Trophoblast cell (in vitro differentiated cells and primary cell): Measurements from ENCODE around the gene CDPF1.

Source experiments
- DNase-seq, 2 donors: peaks; one replicate each; pipeline ENCODE4 v3.0.0-alpha.2; 2016
- H2AFZ ChIP-seq: 2 replicates; pipeline ENCODE4 v1.6.1; 2013; ENCODE audit warnings: low read length, moderate library complexity, mild to moderate bottlenecking; ENCODE audit not compliant: insufficient read depth, poor library complexity
- H2AK5ac ChIP-seq: 2 replicates; pipeline ENCODE4 v1.6.1; 2013; ENCODE audit warnings: mild to moderate bottlenecking, low read length
- H2BK120ac ChIP-seq: 2 replicates; pipeline ENCODE4 v1.6.1; 2013; ENCODE audit warnings: low read length, mild to moderate bottlenecking, moderate library complexity; ENCODE audit not compliant: insufficient read depth, poor library complexity
- H2BK12ac ChIP-seq: 2 replicates; pipeline ENCODE4 v1.6.1; 2013; ENCODE audit warnings: mild to moderate bottlenecking, low read length, moderate library complexity
- H2BK5ac ChIP-seq: 2 replicates; pipeline ENCODE4 v1.6.1; 2013; ENCODE audit warnings: low read length, low read depth, moderate library complexity, mild to moderate bottlenecking; ENCODE audit not compliant: poor library complexity
- H3K14ac ChIP-seq: 2 replicates; pipeline ENCODE4 v1.6.1; 2013; ENCODE audit warnings: mild to moderate bottlenecking, low read length
- H3K18ac ChIP-seq: 2 replicates; pipeline ENCODE4 v1.6.1; 2013; ENCODE audit warnings: mild to moderate bottlenecking, low read length
- H3K23ac ChIP-seq: 2 replicates; pipeline ENCODE4 v1.6.1; 2013; ENCODE audit warnings: low read length
- H3K27ac ChIP-seq: 2 replicates; pipeline ENCODE4 v1.5.1; 2013; ENCODE audit warnings: low read depth, mild to moderate bottlenecking, inconsistent platforms, low read length, moderate library complexity
- H3K27me3 ChIP-seq: 2 replicates; pipeline ENCODE4 v1.6.1; 2013; ENCODE audit warnings: inconsistent platforms, mild to moderate bottlenecking, low read length, moderate library complexity; ENCODE audit not compliant: insufficient read depth
- H3K36me3 ChIP-seq, 2 experiments: 1 replicate in 1 of 2; 2 replicates in 1 of 2; pipeline ENCODE4 v1.6.1; 2013; ENCODE audit warnings: low read length in 2 of 2, mild to moderate bottlenecking in 2 of 2, moderate library complexity in 1 of 2; ENCODE audit not compliant: insufficient read depth in 2 of 2, control insufficient read depth in 1 of 2
- H3K4ac ChIP-seq: 2 replicates; pipeline ENCODE4 v1.6.1; 2013; ENCODE audit warnings: low read depth, mild to moderate bottlenecking, low read length, moderate library complexity
- H3K4me1 ChIP-seq, 2 experiments: 1 replicate in 1 of 2; 2 replicates in 1 of 2; pipeline ENCODE4 v1.6.1; 2013; ENCODE audit warnings: low read length in 2 of 2, mild to moderate bottlenecking in 2 of 2, moderate library complexity in 1 of 2; ENCODE audit not compliant: insufficient read depth in 2 of 2, control insufficient read depth in 1 of 2
- H3K4me2 ChIP-seq: 2 replicates; pipeline ENCODE4 v1.6.1; 2013; ENCODE audit warnings: inconsistent platforms, mild to moderate bottlenecking, low read length, moderate library complexity
- H3K4me3 ChIP-seq: 2 replicates; pipeline ENCODE4 v1.5.1; 2013; ENCODE audit warnings: mild to moderate bottlenecking, low read depth, low read length, inconsistent platforms
- H3K79me1 ChIP-seq: one replicate; pipeline ENCODE4 v1.6.1; 2013; ENCODE audit warnings: low read length
- H3K79me2 ChIP-seq: 2 replicates; pipeline ENCODE4 v1.6.1; 2013; ENCODE audit warnings: low read length, mild to moderate bottlenecking; ENCODE audit not compliant: control insufficient read depth, insufficient read depth, poor library complexity
- H3K9ac ChIP-seq: 2 replicates; pipeline ENCODE4 v1.6.1; 2013; ENCODE audit warnings: mild to moderate bottlenecking, low read length
- H3K9me3 ChIP-seq: 2 replicates; pipeline ENCODE4 v1.6.1; 2013; ENCODE audit warnings: low read depth, mild to moderate bottlenecking, control low read depth, inconsistent platforms, low read length; ENCODE audit not compliant: insufficient read depth
- H4K12ac ChIP-seq: 2 replicates; pipeline ENCODE4 v1.6.1; 2013; ENCODE audit warnings: low read depth, mild to moderate bottlenecking, low read length, moderate library complexity
- H4K8ac ChIP-seq: 2 replicates; pipeline ENCODE4 v1.6.1; 2013; ENCODE audit warnings: low read depth, mild to moderate bottlenecking, low read length, moderate library complexity
- H4K91ac ChIP-seq: one replicate; pipeline ENCODE4 v1.6.1; 2013; ENCODE audit warnings: low read depth, mild to moderate bottlenecking, low read length, moderate library complexity
- WGBS: extraction: QIAGEN DNeasy Blood & Tissue Kit; methylation state at CpG from one replicate; pipeline ENCODE4 v1.1.7; 2013; ENCODE audit warnings: missing lambda C conversion rate; ENCODE audit not compliant: insufficient read length, insufficient coverage; ENCODE audit errors: extremely low coverage; 5-methylcytosine and 5-hydroxymethylcytosine counted together

The CDPF1 gene

GRCh38 chr22:46295277-46295971, 45.3 kb upstream of the CDPF1 start:
- no CpG with 5 or more reads among the region's 4 CpGs for WGBS
- Histone ChIP-seq H4K12ac (peak overlapping the region; percentile 90), H2BK5ac (no peak overlapping the region)

DNA sequence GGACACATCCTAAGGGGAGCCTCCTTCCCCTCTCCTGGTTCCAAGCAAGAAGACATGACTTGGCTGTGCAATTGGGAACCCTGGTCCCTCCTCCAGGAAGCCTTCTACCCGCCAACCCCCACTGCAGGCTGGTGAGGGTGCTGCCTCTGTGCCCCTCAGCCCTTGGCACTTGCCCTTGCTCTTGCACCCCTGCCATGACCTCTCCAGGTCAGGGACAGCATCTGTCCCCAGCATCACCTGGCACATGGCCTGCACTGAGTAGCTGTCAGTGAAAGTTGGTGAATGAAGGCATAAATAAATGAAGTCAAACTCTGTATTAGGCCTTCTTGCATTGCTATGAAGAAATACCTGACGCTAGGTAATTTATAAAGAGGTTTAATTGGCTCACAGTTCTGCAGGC, 44.7 kb upstream of the CDPF1 start:
- Histone ChIP-seq H2BK5ac (no peak overlapping the region), H3K9me3 (peaks cover 1% of the 10 kb centered on the region), H3K79me2 (peaks cover 9% of the 10 kb centered on the region), H3K4me3 (no peak overlapping the region), H3K36me3 (peaks cover 8 to 29% of the 10 kb centered on the region in 2 experiments), H2AK5ac (no peak overlapping the region), H2BK12ac (no peak overlapping the region), H2BK120ac (no peak overlapping the region), H3K27ac (no peak overlapping the region), H3K4me2 (no peak overlapping the region), H3K27me3 (no peaks in the 10 kb centered on the region), H3K23ac (no peak overlapping the region), H3K4ac (no peak overlapping the region), H3K4me1 (peaks cover 6 to 10% of the 10 kb centered on the region in 2 experiments), H4K12ac (no peak overlapping the region), H3K18ac (no peak overlapping the region), H3K14ac (no peak overlapping the region), H4K91ac (no peak overlapping the region), H3K9ac (no peak overlapping the region), H4K8ac (no peak overlapping the region), H3K79me1 (peaks cover 10% of the 10 kb centered on the region), H2AFZ (no peak overlapping the region)
- no CpG with 5 or more reads among the region's 2 CpGs for WGBS
- no peak for DNase-seq

More at GRCh38 chr22:46295277-46295971, 45.3 kb upstream of the CDPF1 start:
- H3K14ac ChIP-seq: no peak overlapping the region
- DNase-seq: no peak
- H3K23ac ChIP-seq: no peak overlapping the region
- peak overlapping the region; percentile 76 for H3K4me2 ChIP-seq
- H3K9me3 ChIP-seq: peaks cover 1% of the 10 kb centered on the region
- H3K4me3 ChIP-seq: no peak overlapping the region
- H3K79me2 ChIP-seq: peaks cover 9% of the 10 kb centered on the region
- H2BK12ac ChIP-seq: no peak overlapping the region
- no peak overlapping the region for H2BK120ac ChIP-seq
- H4K91ac ChIP-seq: no peak overlapping the region
- H3K79me1 ChIP-seq: peaks cover 10% of the 10 kb centered on the region
- H2AFZ ChIP-seq: peak overlapping the region; percentile 86
- peak overlapping the region; percentile 93 for H4K8ac ChIP-seq
- H3K4me1 ChIP-seq: peaks cover 6 to 10% of the 10 kb centered on the region in 2 experiments
- H3K27me3 ChIP-seq: no peaks in the 10 kb centered on the region
- no peak overlapping the region for H3K27ac ChIP-seq
- no peak overlapping the region for H2AK5ac ChIP-seq
- H3K18ac ChIP-seq: no peak overlapping the region
- no peak overlapping the region for H3K4ac ChIP-seq
- H3K36me3 ChIP-seq: peaks cover 10 to 31% of the 10 kb centered on the region in 2 experiments
- no peak overlapping the region for H3K9ac ChIP-seq

DNA sequence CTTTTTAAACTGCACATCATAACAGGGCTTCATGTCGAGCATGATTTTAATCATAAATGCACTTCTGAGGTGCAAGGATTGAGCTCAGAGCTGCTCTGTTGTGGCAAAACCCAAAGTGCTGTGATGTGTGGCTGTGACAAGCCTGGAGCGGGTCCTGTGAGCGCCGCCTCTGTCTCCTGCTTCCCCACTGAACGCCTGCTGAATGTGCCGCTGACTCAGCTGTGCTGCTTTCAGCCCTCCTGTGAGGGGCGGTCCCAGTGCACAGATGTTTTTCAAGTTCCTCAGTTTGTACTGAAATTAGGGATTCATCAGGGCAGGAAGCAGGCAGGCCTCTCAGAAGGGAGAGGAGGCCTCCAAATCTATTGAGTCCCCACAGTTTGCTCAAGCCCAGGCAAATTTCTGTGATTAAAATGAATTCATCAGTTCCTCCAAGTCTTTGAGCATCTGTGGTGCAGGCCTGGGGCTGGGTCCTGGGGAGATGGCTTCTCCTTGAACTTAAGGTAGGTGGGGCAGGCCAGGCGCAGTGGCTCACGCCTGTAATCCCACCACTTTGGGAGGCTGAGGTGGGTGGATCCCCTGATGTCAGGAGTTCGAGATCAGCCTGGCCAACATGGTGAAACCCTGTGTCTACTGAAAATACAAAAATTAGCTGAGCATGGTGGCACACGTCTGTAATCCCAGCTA, 43.6 kb upstream of the CDPF1 start:
- H4K12ac ChIP-seq: no peak overlapping the region
- H3K4me3 ChIP-seq: no peak overlapping the region
- H3K4me2 ChIP-seq: no peak overlapping the region
- H3K14ac ChIP-seq: no peak overlapping the region
- no peak overlapping the region for H3K4ac ChIP-seq
- peaks cover 10% of the 10 kb centered on the region for H3K79me1 ChIP-seq
- H3K36me3 ChIP-seq: peaks cover 10 to 30% of the 10 kb centered on the region in 2 experiments
- no CpG with 5 or more reads among the region's 11 CpGs for WGBS
- H3K27ac ChIP-seq: no peak overlapping the region
- H3K9ac ChIP-seq: no peak overlapping the region
- H3K23ac ChIP-seq: no peak overlapping the region
- H2BK120ac ChIP-seq: no peak overlapping the region
- no peaks in the 10 kb centered on the region for H3K27me3 ChIP-seq
- no peak overlapping the region for H2BK12ac ChIP-seq
- no peak overlapping the region for H4K8ac ChIP-seq
- H4K91ac ChIP-seq: no peak overlapping the region
- H3K79me2 ChIP-seq: peaks cover 9% of the 10 kb centered on the region
- no peak overlapping the region for H3K18ac ChIP-seq
- H2BK5ac ChIP-seq: no peak overlapping the region
- H2AFZ ChIP-seq: no peak overlapping the region
- DNase-seq: peak in 1 of 2 donors; percentile 21
- peaks cover 6 to 8% of the 10 kb centered on the region in 2 experiments for H3K4me1 ChIP-seq
- no peak overlapping the region for H2AK5ac ChIP-seq
- H3K9me3 ChIP-seq: peaks cover 1% of the 10 kb centered on the region

DNA sequence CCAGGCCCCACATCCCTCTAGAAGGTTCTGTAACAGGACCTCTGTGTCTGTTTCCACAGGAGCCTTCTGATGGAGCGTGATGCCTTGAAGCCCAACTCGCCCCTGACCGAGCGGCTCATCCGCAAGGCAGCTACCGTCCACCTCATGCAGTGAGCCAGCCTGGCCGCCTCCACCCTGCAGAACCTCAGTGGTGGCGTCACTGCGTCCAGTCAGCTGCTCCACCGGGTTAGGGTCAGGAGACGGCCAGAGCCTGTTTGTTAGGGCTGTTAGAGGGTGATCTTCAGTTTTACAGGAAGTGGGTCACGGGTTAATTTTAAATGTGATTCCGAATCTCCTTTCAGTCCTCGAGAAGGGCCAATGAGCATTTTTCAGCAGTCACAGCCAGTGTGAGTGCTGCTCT, 42.6 kb upstream of the CDPF1 start:
- no peak overlapping the region for H3K18ac ChIP-seq
- H2BK5ac ChIP-seq: no peak overlapping the region
- H3K79me2 ChIP-seq: peaks cover 9% of the 10 kb centered on the region
- no peak overlapping the region for H3K23ac ChIP-seq
- no peak overlapping the region for H3K4me2 ChIP-seq
- H2AK5ac ChIP-seq: no peak overlapping the region
- H3K79me1 ChIP-seq: peaks cover 10% of the 10 kb centered on the region
- H3K14ac ChIP-seq: no peak overlapping the region
- no peaks in the 10 kb centered on the region for H3K27me3 ChIP-seq
- H2BK12ac ChIP-seq: no peak overlapping the region
- peaks cover 1% of the 10 kb centered on the region for H3K9me3 ChIP-seq
- H2AFZ ChIP-seq: no peak overlapping the region
- no peak overlapping the region for H4K8ac ChIP-seq
- H3K9ac ChIP-seq: no peak overlapping the region
- H3K27ac ChIP-seq: no peak overlapping the region
- H4K12ac ChIP-seq: no peak overlapping the region
- no peak overlapping the region for H4K91ac ChIP-seq
- H3K4me3 ChIP-seq: no peak overlapping the region
- no CpG with 5 or more reads among the region's 14 CpGs for WGBS
- DNase-seq: no peak
- H3K36me3 ChIP-seq: peaks cover 11 to 28% of the 10 kb centered on the region in 2 experiments
- peaks cover 6% of the 10 kb centered on the region in 2 experiments for H3K4me1 ChIP-seq
- H2BK120ac ChIP-seq: no peak overlapping the region
- no peak overlapping the region for H3K4ac ChIP-seq
